Stimulated activated CD4-positive, alpha-beta T cell treated with anti-CD3 and anti-CD28 coated beads, Interleukin-4, amount 100 ng/mL, for 24 hours (primary cell): ENCODE data around the gene DNAJC6.
"Not testable (repeated sequence)": the region's sequence is repeated elsewhere in the genome, so short reads cannot be mapped to it uniquely, and the experiment has no call there.

ENCODE experiments used
- DNase-seq: peaks from one replicate; pipeline ENCODE4 v3.0.0-alpha.2; 2020

The DNAJC6 gene

DNA sequence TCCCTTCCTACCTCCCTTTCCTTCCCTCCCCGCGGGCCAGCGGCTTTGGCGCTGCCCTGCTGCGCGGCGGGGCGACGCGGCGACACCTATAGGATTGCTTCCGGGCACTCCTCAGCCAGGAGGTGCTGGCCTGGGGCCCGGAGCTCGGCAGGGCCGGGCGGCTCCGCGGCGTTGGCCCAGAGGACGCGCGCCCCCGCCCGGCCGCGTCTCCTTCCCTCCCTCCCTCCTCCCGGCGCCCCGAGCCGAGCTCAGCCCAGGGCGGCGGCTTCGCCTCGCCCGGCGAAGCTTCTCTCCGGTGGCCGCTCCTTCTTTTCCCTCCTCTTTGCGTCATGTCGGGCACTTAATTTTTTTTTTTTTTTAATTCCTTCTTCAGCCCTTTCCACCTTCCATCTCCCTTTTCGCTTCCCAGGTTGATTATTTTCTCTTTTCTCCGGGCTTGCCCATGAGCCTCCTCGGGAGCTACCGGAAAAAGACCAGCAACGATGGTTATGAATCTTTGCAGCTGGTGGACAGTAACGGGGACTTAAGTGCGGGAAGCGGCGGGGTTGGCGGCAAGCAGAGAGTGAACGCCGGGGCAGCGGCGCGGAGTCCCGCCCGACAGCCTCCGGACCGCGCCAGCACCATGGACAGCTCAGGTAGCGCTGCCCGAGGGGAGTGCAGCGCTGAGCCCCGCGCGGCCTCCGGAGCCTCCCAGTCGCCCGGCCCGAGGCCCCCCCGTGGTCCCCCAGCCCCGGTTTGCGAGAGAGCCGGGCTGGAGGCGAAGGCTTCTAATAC lies at the start of gene DNAJC6:
DNAJC6 (plus strand) TSS at position 240 of the 774 bp plus-strand sequence; CDS start at position 443, 203 bp downstream.
- peak; percentile 38 for DNase-seq

DNA sequence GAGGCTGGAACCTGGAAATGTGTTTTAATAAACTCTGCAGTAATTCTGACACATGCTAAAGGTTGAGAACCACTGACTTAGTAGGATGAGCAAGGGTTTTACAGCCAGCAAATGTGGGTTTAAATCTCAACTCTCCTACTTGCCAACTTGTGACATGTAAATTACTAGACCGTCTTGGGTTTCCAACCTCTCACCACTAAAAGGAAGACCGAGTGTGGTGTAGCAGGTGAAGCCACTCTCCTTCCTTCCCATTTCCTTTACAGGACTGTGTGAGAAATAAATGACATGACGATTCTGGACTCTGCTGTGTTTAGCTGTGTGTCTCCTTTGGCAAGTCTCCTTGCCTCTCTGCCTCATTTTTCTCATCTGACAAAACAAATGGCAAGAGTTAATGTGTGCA lies 49.5 kb upstream of the DNAJC6 start:
- DNase-seq = no peak

DNA sequence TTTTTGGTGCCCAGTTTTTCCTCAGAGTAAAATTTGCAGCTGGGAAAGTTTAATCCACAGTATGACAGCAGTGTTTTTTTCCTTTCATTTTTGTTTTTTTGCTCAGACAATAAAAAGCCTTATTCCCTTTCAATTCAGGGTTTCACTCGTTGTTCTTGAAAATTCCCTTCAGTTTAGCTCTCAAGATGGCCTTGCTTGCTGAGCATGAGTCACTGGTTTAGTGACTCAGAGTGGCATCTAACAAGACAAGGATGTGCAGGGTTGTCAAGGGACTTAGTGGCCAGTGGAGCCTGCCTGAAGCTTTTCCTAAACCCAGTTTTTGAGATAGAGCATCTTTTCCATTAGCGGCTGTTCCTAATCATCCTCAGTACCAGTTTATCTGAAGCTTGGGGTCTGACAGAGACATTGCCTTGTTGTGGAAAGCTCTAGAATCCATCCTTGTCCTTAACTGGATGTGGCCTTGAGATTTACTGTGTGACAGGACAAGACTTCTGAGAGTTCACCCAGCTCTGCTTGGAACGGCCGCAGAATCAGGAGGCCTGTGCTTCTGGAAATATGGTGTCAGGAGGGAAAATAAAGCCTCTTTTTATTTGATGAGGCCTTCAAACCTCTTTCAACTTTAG lies 48.4 kb upstream of the DNAJC6 start:
- peak; percentile 17 for DNase-seq

DNA sequence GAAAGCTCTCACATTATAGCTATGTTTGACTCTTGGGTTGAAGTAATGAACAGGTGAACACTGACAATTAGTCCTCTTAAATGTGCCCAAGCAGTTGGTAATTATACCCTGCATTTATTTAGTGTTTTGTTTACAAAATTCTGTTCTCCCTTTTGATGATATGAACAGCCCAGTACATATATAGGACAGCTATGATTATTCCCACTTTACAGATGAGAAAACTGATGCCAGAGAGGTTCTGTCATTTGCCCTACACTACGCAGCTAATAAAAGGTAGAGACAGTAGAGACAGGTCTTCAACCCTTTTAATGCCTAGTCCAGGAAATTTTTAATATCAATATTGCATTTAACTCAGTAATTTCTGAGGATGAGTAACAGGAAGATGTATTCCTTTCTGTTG lies 46.1 kb upstream of the DNAJC6 start:
- no peak for DNase-seq

DNA sequence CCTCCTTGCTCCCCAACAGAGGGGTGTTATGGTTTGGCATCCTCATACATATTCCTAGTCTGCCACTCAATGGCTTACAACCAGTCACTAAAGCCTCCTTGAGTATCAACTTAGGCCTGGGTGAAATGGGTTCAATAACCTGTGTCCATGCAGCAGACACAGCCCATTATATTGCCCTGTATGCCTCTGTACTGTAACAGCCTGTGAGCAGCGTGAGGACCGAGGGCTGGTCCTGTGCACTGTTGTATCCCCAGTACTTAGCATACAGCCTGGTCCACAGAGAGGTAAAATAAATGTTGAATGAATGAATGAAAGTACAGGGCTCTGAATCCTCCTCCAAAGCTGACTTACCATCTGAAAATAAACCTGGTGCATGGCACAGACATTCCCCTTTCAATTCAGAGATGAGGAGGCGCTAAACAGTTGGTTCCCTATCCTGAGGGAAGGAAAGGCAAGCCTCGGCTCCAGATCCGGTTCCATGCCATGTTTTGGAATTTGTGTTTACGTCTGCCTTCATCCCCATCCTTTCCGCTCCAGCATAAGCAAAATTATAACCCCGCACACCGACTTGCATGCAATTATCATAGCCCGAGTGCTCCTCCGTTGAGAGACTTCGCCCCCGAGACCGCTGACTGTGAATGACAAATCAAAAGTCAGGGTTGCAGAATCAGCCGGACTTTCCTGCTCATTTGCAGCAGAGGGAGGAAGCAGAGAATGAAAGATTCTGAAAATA lies 45.0 kb upstream of the DNAJC6 start:
- DNase-seq = peak; percentile 16

DNA sequence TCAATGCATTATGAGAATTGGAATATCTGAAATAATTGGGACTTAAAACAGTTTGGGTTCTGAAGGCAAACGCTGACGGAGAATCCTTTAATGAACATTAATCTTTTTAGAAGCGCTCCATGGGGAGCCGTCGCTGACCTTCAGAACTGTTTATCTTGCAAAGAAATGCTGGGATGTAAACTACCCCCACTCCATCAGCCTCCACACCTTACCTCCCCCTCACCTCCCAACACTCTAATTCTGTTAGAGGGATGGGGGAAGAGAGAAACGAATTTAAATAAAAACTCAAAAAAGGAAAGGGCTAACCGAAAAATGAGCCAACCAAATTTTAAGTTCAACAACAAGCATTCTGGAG lies 44.1 kb upstream of the DNAJC6 start:
- DNase-seq = no peak

DNA sequence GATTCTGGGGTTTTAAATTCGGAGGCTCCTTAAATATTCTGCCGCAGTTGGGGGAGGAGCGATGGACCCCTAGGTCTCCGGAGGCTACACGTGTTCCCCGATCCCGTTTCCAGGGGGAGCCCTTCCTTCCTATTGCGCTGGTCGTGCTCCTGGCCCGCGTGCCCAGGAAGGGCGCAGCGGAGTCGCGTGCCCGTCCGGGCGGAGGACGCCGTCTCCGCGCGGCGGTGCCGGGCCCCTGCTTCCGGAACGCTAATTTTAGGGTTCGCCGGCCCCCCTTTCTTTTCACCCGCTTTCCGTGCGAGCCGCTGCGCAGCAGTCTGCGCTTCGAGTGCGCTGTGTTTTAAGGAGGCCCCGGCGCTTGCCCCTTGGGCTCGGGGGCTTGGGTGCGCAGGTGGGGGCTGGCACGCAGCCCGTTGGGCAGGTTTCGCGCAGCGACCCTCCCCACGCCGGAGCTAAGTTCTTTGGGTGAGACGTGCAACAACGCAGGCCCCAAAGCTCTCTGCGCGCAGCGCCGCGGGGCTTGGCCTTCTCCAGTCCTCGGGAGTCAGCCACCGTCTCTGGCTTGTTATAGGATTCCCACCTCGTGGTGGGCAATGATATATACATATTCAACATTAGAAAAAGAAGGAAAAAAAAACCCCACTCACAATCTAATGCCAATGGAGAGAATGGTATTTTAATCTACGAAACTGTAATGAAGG lies 43.5 kb upstream of the DNAJC6 start:
- DNase-seq = peak; percentile 15

DNA sequence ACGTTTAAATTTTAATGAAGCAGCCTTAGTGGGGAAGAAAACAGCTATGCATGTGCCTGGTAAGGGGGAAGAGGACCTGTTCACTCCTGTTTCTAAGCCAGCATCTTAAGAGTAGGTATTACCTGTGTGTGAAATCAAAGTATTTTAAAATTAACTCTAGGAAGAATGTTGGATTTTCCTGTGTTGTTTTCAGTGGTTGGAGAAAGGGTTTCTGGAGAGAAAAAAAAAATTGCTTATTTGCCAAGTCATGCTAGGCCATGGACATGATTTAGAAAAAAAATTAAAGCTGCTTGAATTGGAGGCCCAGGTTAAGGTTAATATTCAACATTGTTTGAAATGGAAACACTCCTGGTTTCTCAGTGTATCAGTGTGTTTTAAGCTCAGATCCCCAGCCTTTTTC lies 42.9 kb upstream of the DNAJC6 start:
- DNase-seq = no peak

DNA sequence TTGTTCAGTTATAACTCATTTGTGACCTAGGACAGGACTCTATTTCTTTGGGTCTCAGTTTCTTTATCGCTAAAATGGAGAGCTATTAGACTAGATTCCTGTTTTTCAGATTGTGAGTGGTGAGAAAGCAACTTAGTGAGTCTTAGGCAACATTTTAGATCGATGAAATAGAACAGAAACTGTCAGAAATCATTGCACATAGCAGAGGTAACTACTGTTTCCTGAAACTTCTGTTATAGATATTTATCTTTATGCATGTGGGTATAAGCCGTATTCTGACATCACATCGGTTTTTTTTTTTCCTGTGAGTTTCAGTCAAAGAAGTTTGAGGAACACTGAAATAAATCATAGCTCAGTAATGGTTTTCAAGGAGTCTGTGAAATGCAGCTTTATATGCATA lies 42.1 kb upstream of the DNAJC6 start:
- DNase-seq = no peak

DNA sequence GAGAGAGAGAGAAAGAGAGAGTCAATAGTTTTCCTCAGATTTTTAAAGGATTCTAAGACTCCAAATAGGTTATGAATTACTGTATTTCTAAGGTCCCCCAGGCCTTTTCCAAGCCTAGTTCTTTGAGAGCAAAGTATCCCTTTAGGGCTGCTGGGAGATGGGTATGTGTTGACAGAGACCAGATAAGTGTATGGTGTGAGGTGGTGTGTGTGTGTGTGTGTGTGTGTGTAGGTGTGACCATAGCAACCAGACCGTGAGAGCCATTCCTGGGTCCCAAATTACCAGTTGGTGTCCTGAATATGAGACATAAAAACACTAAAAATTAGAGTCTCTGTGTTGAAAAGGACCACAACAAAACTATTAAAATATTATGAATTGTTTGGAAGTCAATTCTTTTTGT lies 41.7 kb upstream of the DNAJC6 start:
- DNase-seq = no peak

DNA sequence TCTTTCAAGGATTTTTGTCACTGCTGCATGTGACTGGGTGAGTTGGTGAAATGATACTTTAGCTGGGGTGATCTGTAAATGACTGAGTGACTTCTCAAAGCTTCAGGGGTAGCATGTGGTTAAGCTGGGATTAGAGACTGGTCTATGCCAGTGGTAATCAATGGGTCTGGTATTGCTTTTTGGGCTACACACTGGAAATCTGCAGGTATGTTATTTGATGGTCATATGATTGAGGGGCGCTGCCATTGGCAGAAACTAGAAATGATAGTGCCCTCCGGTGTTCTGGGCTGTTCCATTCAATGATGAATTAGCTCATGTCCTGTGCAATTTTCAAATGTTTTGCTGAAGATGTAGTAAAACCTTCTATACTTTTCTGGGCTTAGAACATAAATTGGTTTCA lies 39.7 kb upstream of the DNAJC6 start:
- no peak for DNase-seq

DNA sequence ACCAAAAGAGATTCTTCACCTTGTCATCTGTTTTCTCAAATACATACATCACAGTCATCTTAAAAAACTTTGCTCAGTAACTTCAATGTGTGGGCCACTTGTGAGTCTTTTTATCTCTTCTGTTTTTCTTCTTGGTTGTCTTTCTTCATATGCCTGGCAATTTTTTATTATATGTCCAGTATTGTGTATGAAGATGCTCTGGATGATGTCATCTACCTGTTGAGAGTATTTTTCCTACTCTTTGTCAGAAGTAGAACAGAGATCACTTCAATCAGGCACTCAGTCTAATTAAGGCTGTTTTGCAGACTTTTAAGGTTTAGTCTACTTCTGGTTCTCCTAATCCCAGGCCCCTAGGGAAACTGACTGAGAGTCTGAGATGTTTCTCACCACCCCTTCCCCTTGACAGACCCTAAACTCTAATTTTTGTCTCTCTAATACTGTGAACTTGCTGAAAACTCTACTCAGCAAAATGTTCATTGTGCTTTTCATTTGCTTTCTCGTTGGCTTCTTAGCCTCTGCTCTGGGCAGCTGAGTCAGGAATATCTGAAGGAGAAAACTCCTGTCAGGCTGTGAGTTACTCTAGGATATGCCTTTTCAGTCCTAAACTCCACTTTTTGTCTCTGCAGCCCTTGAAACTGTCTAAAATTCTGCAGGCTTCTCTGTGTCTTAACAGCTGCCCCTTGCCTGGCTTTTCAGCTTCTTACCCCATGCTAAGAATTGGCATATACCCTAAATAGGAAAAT lies 33.0 kb upstream of the DNAJC6 start:
- no peak for DNase-seq

DNA sequence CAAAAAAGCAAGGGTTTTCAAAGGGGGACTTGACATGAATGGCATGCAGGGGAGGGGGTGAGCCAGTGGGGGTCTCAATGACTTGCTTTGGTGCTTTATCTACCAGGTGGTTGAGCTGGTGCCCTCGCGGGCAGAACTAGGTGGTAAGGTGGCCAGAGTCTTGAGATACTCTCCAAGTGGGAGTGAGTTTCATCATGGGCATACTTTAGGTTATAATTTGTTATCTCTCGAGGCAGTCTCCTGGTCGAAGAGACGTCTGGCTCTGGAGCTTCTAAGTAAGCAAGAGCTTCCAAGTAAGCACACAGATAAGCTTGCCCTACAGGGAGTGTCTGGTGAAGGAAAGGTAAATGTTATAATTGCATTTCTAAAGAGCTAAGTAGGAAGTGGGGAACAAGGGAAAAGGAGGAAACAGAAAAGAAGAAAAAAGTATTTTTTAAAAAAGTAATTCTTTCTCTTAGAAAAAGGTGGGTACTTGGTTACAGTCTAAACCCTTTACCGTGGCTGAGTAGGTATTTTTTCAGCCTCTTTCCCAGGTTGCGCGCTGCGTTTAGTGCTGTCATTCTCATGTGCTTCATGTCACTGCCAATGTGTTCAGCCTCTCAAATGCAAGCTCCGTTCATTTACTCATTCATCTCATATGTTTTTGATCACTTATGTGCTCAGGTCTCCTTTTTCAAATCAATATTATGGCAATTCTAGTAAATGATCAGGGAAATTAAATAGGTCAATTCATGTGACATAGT lies 31.6 kb upstream of the DNAJC6 start:
- no peak for DNase-seq

DNA sequence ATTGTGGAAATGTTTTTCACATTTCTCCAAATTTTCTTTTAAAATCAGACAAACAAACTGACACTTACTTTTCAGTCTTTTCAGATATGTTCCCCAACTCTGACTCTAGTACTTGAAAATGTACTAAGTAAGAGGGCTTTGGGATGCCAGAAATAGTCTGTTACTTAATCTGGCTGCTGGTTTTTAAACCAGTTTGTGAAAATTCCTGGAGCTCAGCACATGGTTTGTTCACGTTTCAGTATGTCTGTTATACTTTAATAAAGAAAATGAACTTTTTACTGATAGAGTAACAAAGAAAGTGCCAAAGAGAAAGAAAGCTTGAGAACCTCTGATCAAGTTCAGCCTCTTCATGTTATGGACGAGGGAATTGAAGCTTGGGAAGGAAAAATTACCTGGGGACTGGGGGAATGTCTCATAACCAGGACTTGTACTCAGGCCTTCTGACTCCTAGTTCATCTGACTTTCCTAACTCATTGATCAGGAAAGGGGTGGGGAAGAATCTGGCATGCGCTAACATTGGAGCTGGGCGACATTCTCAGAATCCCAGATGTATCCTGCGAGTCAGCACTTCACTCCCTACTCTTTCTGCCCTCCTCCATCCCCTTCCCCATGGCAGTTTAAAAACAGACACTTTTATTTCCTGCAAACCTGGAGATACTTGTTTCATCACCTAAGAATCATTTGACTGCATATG lies 30.8 kb upstream of the DNAJC6 start:
- DNase-seq = no peak

DNA sequence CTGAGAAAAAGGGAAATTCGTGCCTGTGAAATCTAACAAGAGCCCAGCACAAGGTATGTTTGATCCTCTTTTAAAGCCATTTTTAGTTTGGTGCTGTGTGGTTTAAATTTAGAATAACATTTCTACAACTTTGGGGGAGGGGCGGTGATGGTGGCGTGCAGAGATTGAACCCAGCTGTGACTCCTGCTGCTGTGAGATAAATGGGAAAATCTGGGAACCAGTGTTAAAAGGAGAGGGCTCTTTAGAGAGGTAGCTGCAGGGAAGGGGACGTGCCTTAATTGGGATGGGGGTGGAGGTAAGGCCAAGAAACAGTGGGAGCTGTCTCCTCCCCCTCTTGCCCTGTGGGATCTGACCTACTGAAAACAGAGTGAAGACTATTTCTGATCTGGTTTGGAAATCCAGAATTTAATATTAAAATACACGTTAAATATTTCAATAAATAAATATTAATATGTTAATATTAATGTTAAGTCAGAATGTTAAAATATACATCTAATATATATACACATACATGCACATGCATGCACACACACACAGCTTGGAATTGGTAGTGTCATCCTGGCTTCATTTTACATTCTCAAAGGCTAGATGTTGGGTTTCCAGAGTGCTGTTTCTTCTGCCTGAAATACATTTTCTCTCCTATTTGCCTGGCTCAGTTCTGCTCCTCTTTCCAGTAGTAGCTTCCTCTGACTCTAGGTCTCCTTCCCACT lies 30.1 kb upstream of the DNAJC6 start:
- DNase-seq = no peak

DNA sequence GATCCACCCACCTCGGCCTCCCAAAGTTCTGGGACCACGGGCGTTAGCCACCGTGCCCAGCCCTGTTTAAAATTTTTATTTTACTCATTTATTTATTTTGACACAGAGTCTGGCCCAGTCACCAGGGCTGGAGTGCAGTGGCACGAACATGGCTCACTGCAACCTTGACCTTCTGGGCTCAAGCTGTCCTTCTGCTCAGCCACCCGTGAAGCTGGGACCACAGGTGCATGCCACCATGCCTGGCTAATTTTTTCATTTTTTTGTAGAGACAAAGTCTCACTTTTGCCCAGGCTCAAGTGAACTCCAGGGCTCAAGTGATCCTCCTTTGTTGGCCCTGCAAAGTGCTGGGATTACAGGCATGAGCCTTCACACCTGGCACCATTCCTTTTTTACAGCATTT lies 27.5 kb upstream of the DNAJC6 start:
- no peak for DNase-seq

DNA sequence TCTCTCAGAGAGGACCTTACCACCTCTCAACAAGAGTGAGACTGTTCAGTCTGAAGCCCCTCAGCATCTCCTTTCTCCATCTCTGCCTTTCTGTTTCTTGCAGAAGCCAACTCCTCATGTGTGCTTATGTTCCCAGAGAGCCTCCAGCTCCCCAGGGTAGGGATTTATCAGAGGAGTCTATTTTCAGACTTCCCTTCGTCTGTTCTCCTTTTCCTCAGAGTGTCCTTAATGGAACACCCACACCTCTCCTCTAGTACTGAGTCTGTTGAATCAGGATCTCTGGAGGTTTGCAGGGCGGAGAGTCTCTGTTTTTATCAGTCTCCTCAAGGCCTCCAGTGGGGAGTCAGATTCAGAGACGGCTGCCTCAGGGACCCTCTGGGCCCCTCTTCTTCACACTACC lies 25.1 kb upstream of the DNAJC6 start:
- no peak for DNase-seq

DNA sequence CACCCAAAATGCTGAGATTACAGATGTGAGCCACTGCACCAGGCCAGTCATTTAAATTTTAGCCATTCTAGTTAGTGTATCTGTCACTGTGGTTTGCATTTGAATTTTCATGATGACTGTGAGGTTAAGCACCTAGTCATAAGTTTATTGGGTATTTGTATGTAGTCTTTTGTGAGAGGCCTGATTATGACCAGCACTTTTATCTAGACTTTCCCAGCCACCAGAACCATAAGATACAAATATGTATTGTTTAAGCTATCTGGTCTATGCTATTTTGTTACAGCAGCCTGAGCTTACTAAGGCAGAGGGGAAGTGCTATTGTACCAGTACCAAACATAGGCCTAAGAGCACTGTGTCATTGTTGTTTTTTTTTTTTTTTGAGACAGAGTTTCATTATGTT lies 19.9 kb upstream of the DNAJC6 start:
- DNase-seq = no peak

DNA sequence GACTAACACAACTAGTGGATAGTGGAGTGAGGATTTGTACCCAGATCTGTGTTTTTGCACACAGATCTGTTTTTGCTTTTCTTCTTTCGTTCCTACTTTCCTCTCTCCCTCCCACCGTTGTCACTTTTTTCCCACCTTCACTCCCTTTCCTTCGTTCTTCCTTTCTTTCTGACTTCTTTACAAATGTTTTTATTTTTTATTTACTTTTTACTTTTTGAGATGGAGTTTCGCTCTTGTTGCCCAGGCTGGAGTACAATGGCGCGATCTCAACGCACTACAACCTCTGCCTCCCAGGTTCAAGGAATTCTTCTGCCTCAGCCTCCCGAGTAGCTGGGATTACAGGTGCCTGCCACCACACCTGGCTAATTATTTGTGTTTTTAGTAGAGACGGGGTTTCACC lies 17.5 kb upstream of the DNAJC6 start:
- DNase-seq = not testable (repeated sequence)

DNA sequence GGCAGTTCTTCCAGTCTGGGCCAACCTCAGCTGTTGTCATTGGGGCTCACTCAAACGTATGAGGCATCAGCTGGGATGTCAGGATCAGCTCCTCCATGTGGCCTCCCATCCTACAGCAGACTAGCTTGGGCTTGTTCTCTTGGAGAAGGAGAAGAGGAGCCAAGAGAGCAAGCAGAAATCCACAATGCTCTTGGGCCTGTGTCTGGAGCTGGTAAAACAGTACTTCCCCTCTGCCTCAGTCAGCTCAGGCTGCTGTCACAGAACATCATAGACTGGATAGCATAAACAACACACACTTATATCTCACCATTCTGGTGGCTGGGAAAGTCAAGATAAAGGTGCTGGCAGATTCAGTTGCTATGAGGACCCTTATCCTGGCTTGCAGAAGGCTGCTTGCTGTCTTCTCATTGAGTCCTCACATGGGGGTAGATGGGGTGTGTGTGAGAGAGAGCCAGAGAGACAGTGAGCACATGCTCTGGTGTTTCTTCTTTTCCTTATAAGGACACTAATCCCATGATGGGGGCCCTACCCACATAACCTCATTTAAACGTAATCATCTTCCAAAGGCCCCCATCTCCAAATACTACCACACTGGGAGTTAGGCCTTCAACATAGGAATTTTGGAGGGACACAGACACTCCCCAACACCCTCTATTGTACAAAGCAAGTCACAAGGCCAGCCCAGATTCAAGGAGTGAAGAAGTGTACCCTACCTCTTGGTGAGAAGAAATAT lies 16.3 kb upstream of the DNAJC6 start:
- DNase-seq = no peak
